ENCODE data around the gene HSPBP1. TPM values are rescaled to one million over a fixed set of nuclear protein-coding genes. Genes with fewer than 3 reads are reported as not detected.

Gene HSPBP1
- total and polyA plus RNA-seq, 2 of the 4 experiments (the other 2 are of a cell fraction): 21.0 to 43.2 TPM

- no peak for TF ChIP-seq CTCF (conservative IDR thresholded peaks at IDR 0.05; ENCODE audit: low read depth, low read length)
Observed at GRCh38 chr19:55258828-55259539, 20.9 kb downstream of the HSPBP1 start, which contains the start of gene PPP6R1 (continued).

- DNase-seq (no peak), ATAC-seq (ENCODE audit: low read depth) (peak; percentile 42)
- no peak for TF ChIP-seq MAFK (IDR thresholded peaks at IDR 0.05; ENCODE audit: low read depth, low read length)
- peak; percentile 1 for TF ChIP-seq RCOR1 (IDR thresholded peaks at IDR 0.05; ENCODE audit: insufficient replicate concordance, low read length)
- no peak overlapping the region for H2BK15ac ChIP-seq (ENCODE audit: low read depth, low read length)
- peak overlapping the region; percentile 68 for H3K4me3 ChIP-seq (ENCODE audit: insufficient read depth, low read depth, low read length)
- H3K27me3 ChIP-seq (ENCODE audit: control insufficient read depth, insufficient read depth, low read length): no peaks in the 10 kb centered on the region
- in situ Hi-C loops (cut with MboI; ENCODE audit: low sequenced_read_pairs): loop anchor here (5.0 kb wide), 1 partner anchor 36 kb away; no protein-coding TSS in a partner anchor
- H4K8ac ChIP-seq (ENCODE audit: low read depth in 2 of 2, low read length in 2 of 2): peak overlapping the region; percentile 74 to 97
- 0 out of 2 replicates have a peak overlapping the region, but pooled peaks have one; percentile 94 for H2AK5ac ChIP-seq (ENCODE audit: low read depth, low read length)
- H3K18ac ChIP-seq (ENCODE audit: low read depth, low read length): no peak overlapping the region
- peaks cover 48% of the 10 kb centered on the region for H4K20me1 ChIP-seq (ENCODE audit: insufficient read depth, low read length)
- H2AFZ ChIP-seq (replicated peaks; ENCODE audit: low read length, poor library complexity): peak overlapping the region; percentile 99
- H2BK120ac ChIP-seq (ENCODE audit: low read depth, low read length): peak overlapping the region; percentile 82
- H3K9me3 ChIP-seq (ENCODE audit: control insufficient read depth, insufficient read depth, low read length): no peaks in the 10 kb centered on the region
- H3K4me2 ChIP-seq (ENCODE audit: low read depth, low read length): no peak overlapping the region
- ChIA-PET POLR2A (ENCODE audit: unreplicated experiment) (interaction anchor here (1.5 kb wide), 1 partner anchor 22 kb away, joined by 5 read pairs; the partner anchor contains the start of gene HSPBP1), CTCF (no interaction called here)
- no peak overlapping the region; the same call in 1 of the 2 replicates for H2BK20ac ChIP-seq (ENCODE audit: low read depth, low read length)
- TSS peak; percentile 87 for BruUV-seq (replicated peaks)
- H3K4me1 ChIP-seq (ENCODE audit: control insufficient read depth, insufficient read depth, low read length): peaks cover 16% of the 10 kb centered on the region
- H2AK9ac ChIP-seq (replicated peaks; ENCODE audit: low read depth, low read length, poor library complexity): peak overlapping the region; percentile 99
- peaks cover 0 to 50% of the 10 kb centered on the region in 2 experiments; a peak in 2 of 4 replicates for H3K79me1 ChIP-seq (ENCODE audit: low read depth in 1 of 2, low read length in 2 of 2)
- peak overlapping the region; percentile 88 for H3K27ac ChIP-seq (ENCODE audit: insufficient read depth, low read length)
- peak overlapping the region; percentile 85; the same call in 1 of the 2 replicates for H4K91ac ChIP-seq (ENCODE audit: insufficient read depth, low read depth, low read length)
- peaks cover 21% of the 10 kb centered on the region for H3K9me1 ChIP-seq (ENCODE audit: insufficient read depth, low read length)
- peak overlapping the region; percentile 98 for H3K14ac ChIP-seq (replicated peaks; ENCODE audit: low read depth, low read length)
- peak overlapping the region; percentile 84 for H3K9ac ChIP-seq (ENCODE audit: low read depth, low read length)
- dilution Hi-C loops (cut with HindIII; ENCODE audit: low sequenced_read_pairs, unreplicated experiment): no loop called here
- no peaks in the 10 kb centered on the region; the same call in 1 of the 2 replicates for H3K36me3 ChIP-seq (ENCODE audit: control insufficient read depth, insufficient read depth, low read length)
- H2BK5ac ChIP-seq (ENCODE audit: low read depth, low read length, poor library complexity, severe bottlenecking): peak overlapping the region; percentile 87
- H4K5ac ChIP-seq (ENCODE audit: low read depth, low read length): peak overlapping the region; percentile 31; the same call in 1 of the 2 replicates
- peak overlapping the region; percentile 98 for H3K4ac ChIP-seq (ENCODE audit: low read depth, low read length)
- H3K56ac ChIP-seq (ENCODE audit: extremely low read depth, insufficient read depth, low read length): peak overlapping the region; percentile 89
- peak overlapping the region; percentile 98; the same call in 1 of the 2 replicates for H3K23ac ChIP-seq (ENCODE audit: low read depth, low read length)
- intact Hi-C loops (cut with micrococcal nuclease): loop anchor here (2.0 kb wide), 1 partner anchor 160 kb away; no protein-coding TSS in a partner anchor
- WGBS, 2 experiments (ENCODE audit: extremely low coverage in 2 of 2, insufficient read length in 1 of 2): no CpG with 5 or more reads among the region's 53 CpGs
Observed at GRCh38 chr19:55258476-55258827, 21.5 kb downstream of the HSPBP1 start.
